IPS-18c (cell line): Measurements from ENCODE around the gene ENTPD8.
"Not testable (repeated sequence)": the region's sequence is repeated elsewhere in the genome, so short reads cannot be mapped to it uniquely, and the experiment has no call there.

Source experiments
- H3K4me3 ChIP-seq: 2 replicates; pipeline ENCODE4 v1.7.0; 2013; ENCODE audit warnings: low read depth, mild to moderate bottlenecking, low read length, moderate library complexity; ENCODE audit not compliant: insufficient read depth
- H3K9me3 ChIP-seq: one replicate; pipeline ENCODE4 v1.6.1; 2013; ENCODE audit warnings: mild to moderate bottlenecking, low read length, moderate library complexity; ENCODE audit not compliant: control insufficient read depth, insufficient read depth

ENTPD8 gene

DNA sequence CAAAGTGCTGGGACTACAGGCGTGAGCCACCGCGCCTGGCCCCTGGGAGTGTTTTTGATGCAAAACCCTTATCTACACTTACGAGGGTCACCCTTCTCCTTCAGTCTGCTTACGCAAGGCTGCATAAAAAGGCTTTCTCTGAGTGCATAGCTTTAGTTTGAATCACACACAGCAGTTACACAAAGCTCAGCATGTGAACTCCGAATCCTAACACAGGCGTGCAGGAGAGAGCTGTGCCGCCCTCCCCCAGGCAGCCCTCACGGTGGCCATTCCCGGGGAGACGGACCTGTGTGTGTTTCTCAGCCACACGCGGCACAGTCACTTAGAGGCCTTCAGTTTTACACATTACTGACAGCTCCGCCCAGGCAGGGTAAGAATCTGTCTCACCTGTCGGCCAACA lies 44.9 kb downstream of the ENTPD8 start:
- Histone ChIP-seq H3K9me3 (no peaks in the 10 kb centered on the region), H3K4me3 (no peak overlapping the region)

GRCh38 chr9:137395666-137396010 lies 45.5 kb downstream of the ENTPD8 start:
- Histone ChIP-seq H3K4me3 (no peak overlapping the region), H3K9me3 (no peaks in the 10 kb centered on the region)

DNA sequence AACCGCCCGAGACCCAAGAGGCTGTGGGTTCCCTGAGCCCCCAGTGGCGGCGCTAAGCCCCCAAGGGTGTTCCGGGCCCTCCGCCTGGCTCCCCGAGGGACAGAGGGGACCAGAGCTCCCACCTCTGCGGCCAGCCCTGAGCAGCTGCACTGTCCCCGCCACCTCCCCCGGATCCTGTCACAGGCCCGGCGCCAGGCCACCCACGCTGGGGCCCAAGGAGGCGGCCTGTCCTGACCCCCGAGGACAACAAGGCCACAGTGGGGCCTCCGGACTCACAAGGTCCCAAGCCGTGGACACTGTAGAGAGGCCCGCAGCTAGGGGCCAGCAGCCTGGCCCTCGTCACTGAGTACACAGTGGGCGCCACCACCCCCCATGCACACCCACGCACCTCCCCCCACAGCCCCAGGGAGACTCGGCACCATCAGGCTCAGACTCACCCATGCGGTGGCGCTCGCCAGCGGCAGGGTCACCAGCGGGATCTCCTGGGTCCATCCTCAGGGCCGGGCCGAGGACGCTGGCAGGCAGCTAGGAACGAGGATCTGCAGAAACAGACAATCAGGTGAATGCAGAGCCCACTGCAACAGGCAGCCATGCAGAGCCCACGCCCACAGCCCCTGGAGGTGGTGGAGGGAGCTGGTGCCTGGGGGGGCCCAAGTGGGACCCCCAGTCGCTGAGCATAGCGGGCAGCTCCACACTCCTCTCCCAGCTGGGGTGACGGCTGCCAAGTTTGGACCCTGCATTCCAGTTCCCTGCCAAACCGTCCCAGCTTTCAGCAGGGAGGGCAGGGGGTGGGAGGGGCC lies 46.1 kb downstream of the ENTPD8 start:
- Histone ChIP-seq H3K4me3 (no peak overlapping the region), H3K9me3 (no peaks in the 10 kb centered on the region)

DNA sequence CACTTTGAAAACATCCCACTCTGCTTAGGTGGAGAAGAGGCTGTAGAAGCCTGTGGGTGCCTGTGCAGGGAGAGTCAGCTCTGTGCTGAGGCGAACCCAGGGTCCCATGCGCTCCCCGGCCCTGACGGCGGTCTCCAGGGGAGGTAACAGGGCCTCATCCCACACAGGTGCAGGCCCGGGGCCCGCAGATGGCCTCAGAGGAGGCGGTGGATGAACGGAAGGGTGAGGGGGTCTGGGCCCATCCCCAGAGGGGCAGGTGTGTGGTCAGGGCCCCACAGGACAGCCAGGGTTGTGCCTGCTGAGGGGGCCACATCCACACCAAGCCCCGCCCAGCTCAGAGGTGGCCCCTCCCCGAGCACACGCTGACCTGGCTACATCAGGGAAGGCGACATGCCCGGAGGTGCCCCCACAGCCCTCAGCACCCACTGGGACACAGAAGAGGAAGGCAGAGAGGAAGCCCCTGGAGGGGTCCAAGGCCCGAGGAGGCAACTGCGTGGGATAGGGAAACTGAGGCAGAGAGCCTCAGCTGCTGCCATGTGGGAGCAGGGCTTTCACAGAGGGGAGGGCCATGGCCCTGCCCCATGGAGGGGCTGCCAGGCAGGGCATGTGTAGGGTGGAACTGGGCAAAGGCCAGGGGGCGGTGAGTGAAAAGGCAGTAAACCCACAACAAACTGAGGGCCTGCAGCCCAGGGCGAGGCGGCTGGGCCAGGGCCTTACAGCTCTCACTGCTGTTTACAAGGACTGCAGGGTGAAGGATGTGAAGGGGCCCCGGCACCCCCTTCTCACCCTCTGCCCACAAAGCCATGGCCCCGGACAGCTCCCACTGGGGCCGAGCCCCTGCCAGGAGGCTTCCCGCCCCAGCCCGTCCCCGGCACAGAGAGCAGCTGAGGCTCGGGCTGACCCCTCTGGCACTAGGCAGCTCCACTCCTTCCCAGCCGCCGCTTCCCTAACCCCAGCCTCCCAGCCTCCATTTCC lies 47.7 kb downstream of the ENTPD8 start:
- no peaks in the 10 kb centered on the region for H3K9me3 ChIP-seq
- no peak overlapping the region for H3K4me3 ChIP-seq

DNA sequence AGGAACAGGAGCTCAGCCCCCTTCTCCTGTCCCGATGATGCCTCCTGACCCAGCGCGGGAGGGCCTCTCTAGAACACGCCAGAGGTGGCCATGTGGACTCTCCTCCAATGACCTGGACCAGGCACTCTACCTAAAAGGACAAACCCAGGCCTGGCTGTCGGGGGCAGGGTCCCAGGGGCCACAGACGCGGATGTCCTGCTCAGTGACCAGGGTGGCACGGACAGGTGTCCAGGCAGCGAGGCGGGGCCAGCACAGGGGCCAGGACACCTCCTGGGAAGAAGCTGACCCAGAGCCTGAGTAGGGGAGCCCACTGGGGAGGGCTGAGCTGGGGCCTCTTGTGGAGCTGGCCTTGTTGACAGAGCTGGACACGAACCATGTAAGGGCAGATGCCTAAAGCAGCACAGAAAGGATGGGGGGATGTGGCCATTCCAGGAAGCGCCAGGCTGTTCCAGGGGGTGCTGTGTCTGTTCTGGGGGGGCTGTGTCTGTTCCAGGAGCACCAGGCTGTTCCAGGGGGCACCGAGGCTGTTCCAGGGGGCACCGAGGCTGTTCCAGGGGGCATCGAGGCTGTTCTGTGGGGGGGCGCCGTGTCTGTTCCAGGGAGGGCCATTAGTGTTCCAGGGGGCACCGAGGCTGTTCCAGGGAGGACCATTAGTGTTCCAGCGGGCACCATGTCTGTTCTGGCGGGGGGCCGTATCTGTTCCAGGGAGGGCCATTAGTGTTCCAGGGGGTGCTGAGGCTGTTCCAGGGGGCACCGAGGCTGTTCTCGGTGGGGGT lies 48.7 kb downstream of the ENTPD8 start:
- Histone ChIP-seq H3K4me3 (no peak overlapping the region), H3K9me3 (no peaks in the 10 kb centered on the region)

GRCh38 chr9:137391411-137391754 lies 49.8 kb downstream of the ENTPD8 start:
- Histone ChIP-seq H3K9me3 (no peaks in the 10 kb centered on the region), H3K4me3 (no peak overlapping the region)

- Histone ChIP-seq H3K4me3 (no peak overlapping the region), H3K9me3 (no peaks in the 10 kb centered on the region)
These were observed 50.4 kb downstream of the ENTPD8 start for GRCh38 chr9:137390553-137391410.

DNA sequence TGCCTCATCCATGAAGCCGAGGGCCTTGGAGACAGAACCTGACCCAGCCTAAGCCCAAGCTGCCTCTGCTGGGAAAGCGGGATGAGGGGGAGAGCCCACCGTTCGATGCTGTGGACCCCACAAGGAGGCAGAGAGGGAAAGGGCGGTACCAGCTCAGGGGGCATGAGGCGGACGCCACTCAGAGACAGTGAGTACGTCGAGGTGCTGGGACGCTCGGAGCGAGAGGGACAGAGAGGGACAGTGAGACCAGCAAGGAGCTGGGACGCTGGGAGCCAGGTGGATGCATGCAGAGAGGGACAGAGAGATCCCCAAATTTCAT lies 51.8 kb downstream of the ENTPD8 start:
- no peaks in the 10 kb centered on the region for H3K9me3 ChIP-seq
- H3K4me3 ChIP-seq, result no peak overlapping the region

DNA sequence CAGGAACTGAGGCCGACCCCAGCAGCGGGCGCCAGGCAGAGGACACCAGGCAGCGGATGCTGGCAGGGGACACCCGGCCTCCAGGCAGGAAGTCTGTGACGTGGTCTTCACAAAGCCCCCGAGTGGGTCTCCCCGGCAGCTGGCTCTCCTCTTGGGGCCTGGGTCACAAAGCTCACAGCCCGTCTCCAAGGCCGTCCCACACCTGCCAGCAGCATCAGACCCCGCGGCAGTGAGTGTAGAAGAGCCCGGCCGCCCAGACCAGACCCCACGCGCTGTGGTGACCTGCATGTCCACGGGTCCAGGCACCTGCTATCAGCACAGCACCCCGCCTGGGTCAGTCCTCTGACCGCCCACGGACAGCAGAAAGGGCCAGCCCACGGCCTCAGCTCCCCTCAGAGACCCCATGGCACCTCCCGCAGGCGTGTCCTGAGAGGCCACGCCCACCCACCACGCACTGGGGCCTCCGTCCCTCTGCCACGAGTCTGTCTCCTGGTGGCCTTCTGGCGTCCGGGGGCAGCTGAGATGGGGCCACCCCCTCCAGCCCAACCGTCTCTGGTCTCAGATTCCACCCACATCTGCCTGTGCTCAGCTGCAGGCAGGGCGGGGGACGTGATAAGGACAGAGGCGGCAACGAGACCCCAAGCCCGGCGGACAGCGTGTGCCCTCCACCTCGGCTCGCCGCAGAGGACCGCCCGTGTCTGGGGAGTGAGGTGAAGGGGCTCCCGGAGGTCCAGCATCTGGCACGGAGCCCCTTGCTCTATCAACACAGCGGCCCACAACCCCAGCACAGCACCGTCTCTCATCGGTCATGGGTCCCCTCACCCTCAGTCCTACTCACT lies 52.3 kb downstream of the ENTPD8 start:
- H3K4me3 ChIP-seq, result no peak overlapping the region
- no peaks in the 10 kb centered on the region for H3K9me3 ChIP-seq

- H3K4me3 ChIP-seq, result no peak overlapping the region
- H3K9me3 ChIP-seq, result no peaks in the 10 kb centered on the region
These were observed 53.1 kb downstream of the ENTPD8 start for GRCh38 chr9:137387891-137388560.

DNA sequence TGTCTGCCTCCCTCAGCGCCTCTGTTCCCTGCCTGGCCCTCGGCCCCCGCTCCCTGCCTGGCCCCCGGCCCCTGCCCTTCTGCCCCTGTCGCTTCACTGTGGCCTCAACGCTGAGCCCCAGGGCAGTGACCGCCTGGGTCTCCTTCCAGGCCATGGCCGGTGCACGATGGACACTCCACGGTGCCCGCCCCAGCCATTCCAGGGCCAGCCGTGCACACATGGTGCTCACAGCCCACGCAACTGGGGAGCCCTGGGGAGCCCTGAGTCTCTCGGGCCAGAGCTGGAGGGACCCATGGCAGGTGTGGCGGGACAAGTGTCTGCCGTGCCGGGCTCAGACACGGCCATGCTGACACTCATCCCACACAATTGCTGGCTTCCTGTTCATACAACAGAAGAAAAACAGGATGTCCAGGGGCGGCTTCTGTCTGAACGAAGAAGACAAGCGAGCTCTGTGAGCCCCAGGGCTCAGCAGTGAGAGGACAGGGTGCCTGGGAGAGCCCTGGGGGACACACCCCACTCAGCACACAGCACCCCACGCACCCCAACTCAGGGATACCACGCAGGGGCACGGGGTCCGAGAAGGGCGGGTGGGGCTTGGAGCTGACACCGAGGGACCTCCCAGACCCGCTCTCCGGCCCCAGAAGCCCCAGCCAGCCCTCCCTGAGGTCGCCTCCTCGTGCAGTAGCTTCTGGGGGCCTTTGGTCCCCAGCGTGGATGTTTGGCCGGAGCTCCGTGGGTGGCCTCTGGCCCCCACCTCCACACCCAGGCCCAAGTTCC lies 53.9 kb downstream of the ENTPD8 start:
- Histone ChIP-seq H3K4me3 (no peak overlapping the region), H3K9me3 (no peaks in the 10 kb centered on the region)

DNA sequence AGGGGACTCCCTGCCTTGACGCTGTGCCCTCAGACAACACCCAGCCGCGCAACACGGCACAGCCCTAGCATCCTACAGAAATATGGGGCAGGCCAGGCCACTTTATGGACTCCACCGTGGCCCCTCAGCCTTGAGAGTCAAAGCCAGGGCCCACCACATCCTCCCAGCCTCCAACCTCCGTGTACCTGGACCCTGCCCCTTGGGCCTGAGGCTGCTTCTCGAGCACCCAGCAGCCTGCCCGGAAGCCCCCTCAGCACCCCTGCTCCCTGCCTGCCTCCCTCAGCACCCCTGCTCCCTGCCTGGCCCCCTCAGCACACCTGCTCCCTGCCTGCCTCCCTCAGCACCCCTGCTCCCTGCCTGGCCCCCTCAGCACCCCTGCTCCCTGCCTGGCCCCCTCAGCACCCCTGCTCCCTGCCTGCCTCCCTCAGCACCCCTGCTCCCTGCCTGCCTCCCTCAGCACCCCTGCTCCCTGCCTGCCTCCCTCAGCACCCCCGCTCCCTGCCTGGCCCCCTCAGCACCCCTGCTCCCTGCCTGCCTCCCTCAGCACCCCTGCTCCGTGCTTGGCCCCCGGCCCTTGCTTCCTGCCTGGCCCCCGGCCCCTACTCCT lies 54.5 kb downstream of the ENTPD8 start:
- not testable (repeated sequence) for H3K9me3 ChIP-seq, H3K4me3 ChIP-seq

DNA sequence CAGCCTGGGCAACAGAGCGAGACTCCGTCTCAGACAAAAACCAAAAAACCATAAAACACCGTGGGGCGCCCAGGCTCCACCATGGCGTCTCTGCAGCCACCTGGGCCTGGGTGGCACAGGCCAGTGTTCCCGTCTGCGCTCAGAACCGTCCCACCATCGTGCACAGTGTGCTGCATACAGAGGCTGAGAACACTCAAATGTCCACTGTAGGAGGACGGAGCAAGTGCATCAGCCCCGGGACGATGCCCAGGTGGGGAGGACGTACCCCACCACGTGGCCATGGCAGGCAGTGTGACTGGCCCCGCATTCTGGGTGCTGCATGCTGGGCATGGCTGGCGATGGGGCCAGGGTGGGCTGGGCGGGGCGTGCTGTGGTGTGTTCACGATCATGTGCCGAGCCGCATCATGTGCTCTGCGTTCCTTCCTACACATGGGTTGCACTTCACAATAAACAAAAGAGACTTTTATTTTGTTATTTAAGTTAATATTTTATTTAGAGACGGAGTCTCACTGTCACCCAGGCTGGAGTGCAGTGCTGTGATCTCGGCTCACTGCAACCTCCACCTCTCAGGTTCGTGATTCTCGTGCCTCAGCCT lies 56.0 kb downstream of the ENTPD8 start:
- no peaks in the 10 kb centered on the region for H3K9me3 ChIP-seq
- no peak overlapping the region for H3K4me3 ChIP-seq
